Gastroesophageal sphincter (tissue), 4 donors: ENCODE results near the gene MTUS2. TPM values are rescaled to one million over a fixed set of nuclear protein-coding genes. Genes with fewer than 3 reads are reported as not detected.

Source experiments
- ATAC-seq: fragments of 150-250 bp; one replicate; pipeline ENCODE4 v1.9.1; 2016; ENCODE audit warnings: mild to moderate bottlenecking, moderate library complexity
- H3K27ac ChIP-seq, 4 donors: fragments of 200-600 bp; sonication (generic) in 3 of 4; 1 replicate in 3 of 4; 2 replicates in 1 of 4; pipeline ENCODE4 v1.5.1; 2016 to 2019
- H3K27me3 ChIP-seq: fragments of 200-600 bp; sonication (generic); one replicate; pipeline ENCODE4 v1.5.1; 2019
- H3K36me3 ChIP-seq, 2 donors: fragments of 200-600 bp; sonication (generic); one replicate each; pipeline ENCODE4 v1.5.1; 2019; ENCODE audit warnings: control low read depth in 1 of 2
- H3K4me1 ChIP-seq, 3 donors: fragments of 200-600 bp; sonication (generic); 1 replicate in 2 of 3; 2 replicates in 1 of 3; pipeline ENCODE4 v1.5.1; 2016 to 2019; ENCODE audit warnings: control low read depth in 2 of 3
- H3K4me3 ChIP-seq, 2 donors: fragments of 200-600 bp; sonication (generic); one replicate each; pipeline ENCODE4 v1.5.1; 2019; ENCODE audit warnings: mild to moderate bottlenecking in 1 of 2, moderate library complexity in 1 of 2
- H3K9me3 ChIP-seq, 3 donors: fragments of 200-600 bp; sonication (generic); one replicate each; pipeline ENCODE4 v1.5.1; 2017 to 2019; ENCODE audit warnings: control low read depth in 2 of 3
- CTCF ChIP-seq, 4 experiments: fragments of 200-600 bp in 2 of 4; fragments of 450-650 bp in 2 of 4; sonication (generic) in 1 of 4; IDR thresholded peaks; one replicate each; pipeline ENCODE4 v1.5.1; 2017 to 2019; ENCODE audit warnings: antibody characterized with exemption in 4 of 4, mild to moderate bottlenecking in 2 of 4, moderate library complexity in 2 of 4
- EP300 ChIP-seq: sonication (generic); formaldehyde crosslinking; IDR thresholded peaks from one replicate; pipeline ENCODE4 v1.6.1; 2017; ENCODE audit warnings: antibody characterized with exemption, mild to moderate bottlenecking
- POLR2A ChIP-seq, 2 donors: fragments of 450-650 bp; IDR thresholded peaks; one replicate each; pipeline ENCODE4 v1.6.1; 2017; ENCODE audit warnings: antibody characterized with exemption in 2 of 2, mild to moderate bottlenecking in 2 of 2, moderate library complexity in 1 of 2
- POLR2AphosphoS5 ChIP-seq: sonication (generic); formaldehyde crosslinking; IDR thresholded peaks from one replicate; pipeline ENCODE4 v1.6.1; 2017; ENCODE audit warnings: antibody characterized with exemption
- WGBS, 2 donors: methylation state at CpG; one replicate each; pipeline ENCODE4 v1.1.5; 2018; ENCODE audit warnings: low coverage in 1 of 2; 5-methylcytosine and 5-hydroxymethylcytosine counted together
- total RNA-seq, 4 donors: library from RNA; depleted of rRNA; stranded (reverse); fragments of >200 nt; gene quantifications; one replicate each; pipeline ENCODE4 v1.1.0, GENCODE V29; 2016

The MTUS2 gene
- total RNA-seq, 4 donors from 2014 or later: 0.67 to 36.7 (median 18.4) TPM

- Histone ChIP-seq H3K4me1 (no peaks in the 10 kb centered on the region), H3K27me3 (no peaks in the 10 kb centered on the region), H3K9me3 (no peaks in the 10 kb centered on the region), H3K36me3 (no peaks in the 10 kb centered on the region), H3K4me3 (no peak overlapping the region), H3K27ac (no peak overlapping the region)
- 80 to 85% methylated on average over 2 to 3 of the region's 3 CpGs for WGBS, 2 donors
- TF ChIP-seq POLR2A (IDR thresholded peaks at IDR 0.05) (no peak), POLR2AphosphoS5 (no peak), EP300 (no peak), CTCF (IDR thresholded peaks at IDR 0.05) (no peak)
- no peak for ATAC-seq
Observed at GRCh38 chr13:29171244-29171643, 351.1 kb downstream of the MTUS2 start.

GRCh38 chr13:29174093-29174492, 354.0 kb downstream of the MTUS2 start:
- no peak for ATAC-seq
- 91 to 95% methylated on average over 3 of the region's 3 CpGs for WGBS, 2 donors
- TF ChIP-seq POLR2A (IDR thresholded peaks at IDR 0.05): no peak

DNA sequence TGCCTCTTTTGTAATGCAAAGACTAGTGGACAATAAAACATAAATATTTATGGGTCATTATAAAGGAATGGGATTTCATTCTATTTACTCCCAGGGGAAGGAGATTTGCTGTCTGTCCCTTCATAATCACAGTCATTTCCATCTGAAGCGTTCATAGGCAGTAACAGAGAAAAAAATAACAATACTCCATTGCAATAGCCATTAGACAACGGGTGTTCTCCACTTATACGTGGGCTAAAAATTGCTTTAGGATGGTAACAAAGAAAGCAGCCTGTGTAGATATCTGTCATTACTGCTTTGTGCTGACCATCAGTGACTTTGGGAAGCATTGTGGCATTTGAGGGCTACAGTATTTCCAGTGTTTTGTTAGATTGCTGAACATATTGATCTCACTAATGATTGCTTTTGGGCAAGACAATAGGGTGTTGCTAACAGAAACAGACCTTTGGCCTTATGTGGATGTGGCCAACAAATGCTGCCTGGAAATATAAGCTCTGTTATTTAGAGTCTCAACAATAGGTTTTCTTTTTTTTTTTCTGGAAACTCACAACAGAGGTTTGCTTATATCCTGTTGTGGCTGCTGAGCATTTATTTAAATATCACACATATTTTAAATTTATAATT, 355.2 kb downstream of the MTUS2 start:
- no peaks in the 10 kb centered on the region for H3K4me1 ChIP-seq
- H3K36me3 ChIP-seq: no peaks in the 10 kb centered on the region
- TF ChIP-seq POLR2AphosphoS5: no peak
- H3K27ac ChIP-seq: no peak overlapping the region
- no peaks in the 10 kb centered on the region for H3K27me3 ChIP-seq
- no peaks in the 10 kb centered on the region for H3K9me3 ChIP-seq
- WGBS, 2 donors: 90 to 91% methylated on average over 3 of the region's 3 CpGs
- ATAC-seq: no peak
- no peak overlapping the region for H3K4me3 ChIP-seq

More at GRCh38 chr13:29174093-29174492, 354.0 kb downstream of the MTUS2 start:
- Histone ChIP-seq H3K4me1 (no peaks in the 10 kb centered on the region), H3K27ac (no peak overlapping the region), H3K27me3 (no peaks in the 10 kb centered on the region), H3K4me3 (no peak overlapping the region), H3K9me3 (no peaks in the 10 kb centered on the region), H3K36me3 (no peaks in the 10 kb centered on the region)

DNA sequence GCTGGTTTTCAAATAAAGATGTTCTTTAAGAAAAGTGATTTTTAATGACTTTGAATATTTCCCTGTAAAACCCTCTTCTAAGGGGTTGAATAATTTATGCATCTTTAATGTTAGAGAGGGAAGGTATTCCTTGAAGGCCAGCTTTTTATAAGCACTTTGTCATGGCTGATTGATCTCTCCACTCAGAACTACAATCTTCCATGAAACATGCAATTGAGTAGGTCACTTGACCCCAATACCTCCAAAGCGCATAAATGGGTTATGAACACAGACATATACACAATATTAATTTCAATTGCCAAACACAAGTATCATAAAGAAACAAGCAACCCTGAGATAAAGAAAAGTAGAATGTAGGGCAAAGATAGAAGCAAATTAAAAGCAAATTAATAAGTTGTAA, 359.9 kb downstream of the MTUS2 start:
- TF ChIP-seq POLR2A (IDR thresholded peaks at IDR 0.05) (no peak), EP300 (no peak), CTCF (IDR thresholded peaks at IDR 0.05) (no peak), POLR2AphosphoS5 (no peak)
- H3K36me3 ChIP-seq: no peaks in the 10 kb centered on the region
- 88% methylated on average over 1 of the region's 1 CpG; no CpG with 5 or more reads in 1 of the 2 donors for WGBS, 2 donors
- no peak overlapping the region for H3K27ac ChIP-seq
- ATAC-seq: no peak
- no peaks in the 10 kb centered on the region for H3K27me3 ChIP-seq
- no peak overlapping the region for H3K4me3 ChIP-seq
- no peaks in the 10 kb centered on the region for H3K4me1 ChIP-seq
- peaks cover 0 to 11% (median 0%) of the 10 kb centered on the region in 3 donors for H3K9me3 ChIP-seq

DNA sequence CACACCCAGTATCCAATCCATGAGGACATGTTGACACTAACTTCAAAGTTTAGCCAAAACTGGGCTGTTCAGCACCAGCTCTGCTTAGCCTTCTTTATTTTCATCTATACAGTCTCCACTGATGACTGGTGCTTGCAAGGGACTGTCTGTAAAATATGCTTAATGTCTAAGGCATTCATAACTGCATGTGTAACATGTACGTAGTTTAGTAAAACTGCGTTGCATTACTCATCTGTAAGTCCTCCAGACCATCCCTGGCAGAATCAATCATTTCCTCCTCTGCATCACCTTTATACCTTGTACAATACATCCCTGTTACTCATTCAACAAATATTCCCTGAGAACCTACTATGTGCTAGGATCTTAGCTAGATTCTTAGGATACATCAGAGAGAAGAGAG, 362.1 kb downstream of the MTUS2 start:
- H3K4me3 ChIP-seq: no peak overlapping the region
- peaks cover 0 to 25% (median 0%) of the 10 kb centered on the region in 3 donors for H3K9me3 ChIP-seq
- no peak for ATAC-seq
- WGBS, 2 donors: 96 to 100% methylated on average over 2 of the region's 2 CpGs
- H3K27ac ChIP-seq: no peak overlapping the region
- no peaks in the 10 kb centered on the region for H3K27me3 ChIP-seq
- TF ChIP-seq POLR2A (IDR thresholded peaks at IDR 0.05) (no peak), CTCF (IDR thresholded peaks at IDR 0.05) (no peak), POLR2AphosphoS5 (no peak), EP300 (no peak)
- H3K4me1 ChIP-seq: no peaks in the 10 kb centered on the region
- H3K36me3 ChIP-seq: no peaks in the 10 kb centered on the region

- Histone ChIP-seq H3K27ac (no peak overlapping the region), H3K36me3 (no peaks in the 10 kb centered on the region), H3K4me3 (no peak overlapping the region), H3K9me3 (peaks cover 0 to 25% (median 0%) of the 10 kb centered on the region in 3 donors), H3K4me1 (no peaks in the 10 kb centered on the region), H3K27me3 (no peaks in the 10 kb centered on the region)
- TF ChIP-seq POLR2A (IDR thresholded peaks at IDR 0.05) (no peak), EP300 (no peak), POLR2AphosphoS5 (no peak), CTCF (IDR thresholded peaks at IDR 0.05) (no peak)
- 86 to 100% methylated on average over 1 to 2 of the region's 2 CpGs for WGBS, 2 donors
- no peak for ATAC-seq
Observed at GRCh38 chr13:29185926-29186325, 365.8 kb downstream of the MTUS2 start.
